Neuronal stem cell (in vitro differentiated cells): Measurements from ENCODE around the gene STMN3.
A peak's percentile ranks its signal among the peaks of the same experiment; 100 is the strongest.

Experiments used
- DNase-seq: peaks from one replicate; pipeline ENCODE4 v3.0.0-alpha.2; 2013; ENCODE audit warnings: low spot score
- H2AFZ ChIP-seq: one replicate; pipeline ENCODE4 v1.6.1; 2013; ENCODE audit warnings: mild to moderate bottlenecking, low read length, inconsistent platforms
- H2AK5ac ChIP-seq: 2 replicates; pipeline ENCODE4 v1.6.1; 2013; ENCODE audit warnings: low read depth, mild to moderate bottlenecking, inconsistent platforms, low read length, moderate library complexity, mixed read lengths
- H2BK120ac ChIP-seq: 2 replicates; pipeline ENCODE4 v1.6.1; 2013; ENCODE audit warnings: low read depth, mild to moderate bottlenecking, inconsistent platforms, low read length, moderate library complexity, mixed read lengths
- H2BK12ac ChIP-seq: one replicate; pipeline ENCODE4 v1.6.1; 2013; ENCODE audit warnings: low read length, inconsistent platforms
- H2BK15ac ChIP-seq: 2 replicates; pipeline ENCODE4 v1.6.1; 2013; ENCODE audit warnings: mild to moderate bottlenecking, low read length, inconsistent platforms, mixed read lengths
- H2BK5ac ChIP-seq: one replicate; pipeline ENCODE4 v1.6.1; 2013; ENCODE audit warnings: inconsistent platforms, mild to moderate bottlenecking, low read length, moderate library complexity
- H3K14ac ChIP-seq: one replicate; pipeline ENCODE4 v1.6.1; 2013; ENCODE audit warnings: low read length, inconsistent platforms
- H3K18ac ChIP-seq: 2 replicates; pipeline ENCODE4 v1.6.1; 2013; ENCODE audit warnings: low read length, inconsistent platforms
- H3K23ac ChIP-seq: 2 replicates; pipeline ENCODE4 v1.6.1; 2013; ENCODE audit warnings: low read depth, mild to moderate bottlenecking, mixed read lengths, low read length, inconsistent platforms; ENCODE audit not compliant: poor library complexity
- H3K27ac ChIP-seq: replicated peaks from 3 replicates; pipeline ENCODE4 v1.5.1; 2013; ENCODE audit warnings: low read length, inconsistent platforms
- H3K27me3 ChIP-seq, 3 experiments: 2 replicates each; pipeline ENCODE4 v1.6.1; 2013; ENCODE audit warnings: low read length in 3 of 3, mild to moderate bottlenecking in 2 of 3, inconsistent platforms in 1 of 3, low read depth in 1 of 3, mixed read lengths in 1 of 3, moderate library complexity in 1 of 3; ENCODE audit not compliant: control insufficient read depth in 3 of 3, insufficient read depth in 3 of 3
- H3K36me3 ChIP-seq, 2 donors: replicated peaks in 1 of 2; 2 replicates each; pipeline ENCODE4 v1.6.1; 2013; ENCODE audit warnings: low read length in 2 of 2; ENCODE audit not compliant: control insufficient read depth in 2 of 2, insufficient read depth in 2 of 2
- H3K4ac ChIP-seq: 2 replicates; pipeline ENCODE4 v1.6.1; 2013; ENCODE audit warnings: inconsistent platforms, mild to moderate bottlenecking, low read length, moderate library complexity
- H3K4me1 ChIP-seq, 2 donors: 1 replicate in 1 of 2; 2 replicates in 1 of 2; pipeline ENCODE4 v1.6.1; 2013; ENCODE audit warnings: low read length in 2 of 2, low read depth in 1 of 2; ENCODE audit not compliant: control insufficient read depth in 2 of 2, insufficient read depth in 1 of 2
- H3K4me2 ChIP-seq: one replicate; pipeline ENCODE4 v1.6.1; 2013; ENCODE audit warnings: mild to moderate bottlenecking, low read length, inconsistent platforms; ENCODE audit not compliant: insufficient read depth, poor library complexity, severe bottlenecking
- H3K4me3 ChIP-seq, 2 donors: 2 replicates each; pipeline ENCODE4 v1.5.1; 2013; ENCODE audit warnings: low read length in 2 of 2, mild to moderate bottlenecking in 2 of 2, inconsistent platforms in 1 of 2, moderate library complexity in 1 of 2
- H3K79me1 ChIP-seq: one replicate; pipeline ENCODE4 v1.6.1; 2013; ENCODE audit warnings: low read depth, mild to moderate bottlenecking, inconsistent platforms, low read length, moderate library complexity
- H3K9ac ChIP-seq: one replicate; pipeline ENCODE4 v1.6.1; 2013; ENCODE audit warnings: mild to moderate bottlenecking, low read depth, low read length, inconsistent platforms; ENCODE audit not compliant: poor library complexity
- H3K9me3 ChIP-seq, 2 donors: replicated peaks in 1 of 2; 2 replicates each; pipeline versions ENCODE3 to v1.6.1; 2013; ENCODE audit warnings: low read length in 2 of 2, mild to moderate bottlenecking in 2 of 2, inconsistent platforms in 1 of 2, low read depth in 1 of 2, mixed read lengths in 1 of 2, moderate library complexity in 1 of 2; ENCODE audit not compliant: control insufficient read depth in 2 of 2, insufficient read depth in 1 of 2
- H4K8ac ChIP-seq: one replicate; pipeline ENCODE4 v1.6.1; 2013; ENCODE audit warnings: low read depth, mild to moderate bottlenecking, inconsistent platforms, low read length, moderate library complexity
- H4K91ac ChIP-seq: one replicate; pipeline ENCODE4 v1.6.1; 2013; ENCODE audit warnings: low read length, low read depth, mild to moderate bottlenecking, inconsistent platforms; ENCODE audit not compliant: poor library complexity
- WGBS, 2 donors: extraction: QIAGEN DNeasy Blood & Tissue Kit; methylation state at CpG; one replicate each; pipeline ENCODE4 v1.1.7; 2013; ENCODE audit warnings: missing lambda C conversion rate in 2 of 2, mixed read lengths in 1 of 2; ENCODE audit not compliant: insufficient read length in 2 of 2, insufficient replicate concordance in 1 of 2; ENCODE audit errors: extremely low coverage in 2 of 2; 5-methylcytosine and 5-hydroxymethylcytosine counted together

The STMN3 gene

GRCh38 chr20:63612276-63612931, 40.8 kb downstream of the STMN3 start:
- no peak overlapping the region for H4K8ac ChIP-seq
- H3K36me3 ChIP-seq, result peaks cover 18 to 45% of the 10 kb centered on the region in 2 donors
- H2BK5ac ChIP-seq, result no peak overlapping the region
- H3K4me3 ChIP-seq, result peak overlapping the region in 1 of 2 donors; percentile 14
- no peak overlapping the region for H2BK12ac ChIP-seq
- no peak overlapping the region for H3K4ac ChIP-seq
- H3K27ac ChIP-seq, result no peak overlapping the region
- no peaks in the 10 kb centered on the region for H3K4me1 ChIP-seq
- no peak overlapping the region for H3K23ac ChIP-seq
- WGBS, 2 donors, result no CpG with 5 or more reads among the region's 20 CpGs
- no peak overlapping the region for H3K4me2 ChIP-seq
- H2BK120ac ChIP-seq, result no peak overlapping the region
- no peak overlapping the region for H2AK5ac ChIP-seq
- H3K27me3 ChIP-seq, result no peaks in the 10 kb centered on the region
- H3K79me1 ChIP-seq, result no peaks in the 10 kb centered on the region
- H3K18ac ChIP-seq, result no peak overlapping the region
- no peak overlapping the region for H3K14ac ChIP-seq
- H3K9ac ChIP-seq, result no peak overlapping the region
- peaks cover 5 to 17% of the 10 kb centered on the region in 2 donors for H3K9me3 ChIP-seq
- DNase-seq, result no peak
- H4K91ac ChIP-seq, result no peak overlapping the region
- no peak overlapping the region for H2BK15ac ChIP-seq
- no peak overlapping the region for H2AFZ ChIP-seq

GRCh38 chr20:63611646-63612045, 41.6 kb downstream of the STMN3 start:
- no peak overlapping the region for H4K8ac ChIP-seq
- no peak overlapping the region for H2AFZ ChIP-seq
- no peak overlapping the region for H3K14ac ChIP-seq
- H3K18ac ChIP-seq, result no peak overlapping the region
- H2BK12ac ChIP-seq, result no peak overlapping the region
- H3K27me3 ChIP-seq, result no peaks in the 10 kb centered on the region
- H3K9ac ChIP-seq, result no peak overlapping the region
- H3K79me1 ChIP-seq, result no peaks in the 10 kb centered on the region
- no peak overlapping the region for H3K23ac ChIP-seq
- H3K4me1 ChIP-seq, result no peaks in the 10 kb centered on the region
- no CpG with 5 or more reads among the region's 10 CpGs for WGBS, 2 donors
- peaks cover 5 to 17% of the 10 kb centered on the region in 2 donors for H3K9me3 ChIP-seq
- peaks cover 15 to 37% of the 10 kb centered on the region in 2 donors for H3K36me3 ChIP-seq
- H3K27ac ChIP-seq, result no peak overlapping the region
- no peak overlapping the region for H2AK5ac ChIP-seq
- H2BK5ac ChIP-seq, result no peak overlapping the region
- no peak overlapping the region for H3K4me3 ChIP-seq
- H3K4me2 ChIP-seq, result no peak overlapping the region
- no peak overlapping the region for H2BK15ac ChIP-seq
- no peak overlapping the region for H2BK120ac ChIP-seq
- H4K91ac ChIP-seq, result no peak overlapping the region
- H3K4ac ChIP-seq, result no peak overlapping the region
- DNase-seq, result no peak

- no peak overlapping the region for H3K4ac ChIP-seq
- no peak overlapping the region for H2AFZ ChIP-seq
- no peaks in the 10 kb centered on the region for H3K27me3 ChIP-seq
- no peak overlapping the region for H3K9ac ChIP-seq
- H2BK120ac ChIP-seq, result no peak overlapping the region
- H3K18ac ChIP-seq, result peak overlapping the region; percentile 41
- no peak overlapping the region for H2BK12ac ChIP-seq
- peaks cover 5 to 13% of the 10 kb centered on the region in 2 donors for H3K9me3 ChIP-seq
- no peak for DNase-seq
- H3K79me1 ChIP-seq, result no peaks in the 10 kb centered on the region
- no peak overlapping the region for H2BK15ac ChIP-seq
- peaks cover 11 to 29% of the 10 kb centered on the region in 2 donors for H3K36me3 ChIP-seq
- no peak overlapping the region for H3K4me2 ChIP-seq
- no peaks in the 10 kb centered on the region for H3K4me1 ChIP-seq
- no peak overlapping the region for H4K8ac ChIP-seq
- no peak overlapping the region for H3K14ac ChIP-seq
- no peak overlapping the region for H3K23ac ChIP-seq
- no CpG with 5 or more reads among the region's 17 CpGs for WGBS, 2 donors
- H4K91ac ChIP-seq, result no peak overlapping the region
- no peak overlapping the region for H3K4me3 ChIP-seq
- H2AK5ac ChIP-seq, result no peak overlapping the region
- H2BK5ac ChIP-seq, result no peak overlapping the region
- H3K27ac ChIP-seq, result no peak overlapping the region
These were observed 42.4 kb downstream of the STMN3 start for GRCh38 chr20:63610581-63611435.

- WGBS, 2 donors, result no CpG with 5 or more reads among the region's 9 CpGs
- H3K14ac ChIP-seq, result no peak overlapping the region
- H4K8ac ChIP-seq, result no peak overlapping the region
- H4K91ac ChIP-seq, result no peak overlapping the region
- no peak overlapping the region for H2BK120ac ChIP-seq
- H3K18ac ChIP-seq, result no peak overlapping the region
- H3K27me3 ChIP-seq, result no peaks in the 10 kb centered on the region
- H3K4ac ChIP-seq, result no peak overlapping the region
- H3K23ac ChIP-seq, result no peak overlapping the region
- H3K4me2 ChIP-seq, result no peak overlapping the region
- no peaks in the 10 kb centered on the region for H3K9me3 ChIP-seq
- DNase-seq, result no peak
- no peak overlapping the region for H3K27ac ChIP-seq
- no peak overlapping the region for H3K4me3 ChIP-seq
- no peak overlapping the region for H2BK15ac ChIP-seq
- H2BK12ac ChIP-seq, result no peak overlapping the region
- no peaks in the 10 kb centered on the region for H3K4me1 ChIP-seq
- H3K9ac ChIP-seq, result no peak overlapping the region
- H2BK5ac ChIP-seq, result no peak overlapping the region
- peaks cover 11 to 26% of the 10 kb centered on the region in 2 donors for H3K36me3 ChIP-seq
- H2AK5ac ChIP-seq, result no peak overlapping the region
- no peaks in the 10 kb centered on the region for H3K79me1 ChIP-seq
- no peak overlapping the region for H2AFZ ChIP-seq
These were observed 46.5 kb downstream of the STMN3 start for GRCh38 chr20:63606686-63607085.
